Measurements from ENCODE around the gene GPR107. TPM values are rescaled to one million over a fixed set of nuclear protein-coding genes. Genes with fewer than 3 reads are reported as not detected.
"Not testable (repeated sequence)": the region's sequence is repeated elsewhere in the genome, so short reads cannot be mapped to it uniquely, and the experiment has no call there.

Gene GPR107
- total RNA-seq, 6 donors from 2014 or later, result 26.5 to 44.4 (median 35.3) TPM

DNA sequence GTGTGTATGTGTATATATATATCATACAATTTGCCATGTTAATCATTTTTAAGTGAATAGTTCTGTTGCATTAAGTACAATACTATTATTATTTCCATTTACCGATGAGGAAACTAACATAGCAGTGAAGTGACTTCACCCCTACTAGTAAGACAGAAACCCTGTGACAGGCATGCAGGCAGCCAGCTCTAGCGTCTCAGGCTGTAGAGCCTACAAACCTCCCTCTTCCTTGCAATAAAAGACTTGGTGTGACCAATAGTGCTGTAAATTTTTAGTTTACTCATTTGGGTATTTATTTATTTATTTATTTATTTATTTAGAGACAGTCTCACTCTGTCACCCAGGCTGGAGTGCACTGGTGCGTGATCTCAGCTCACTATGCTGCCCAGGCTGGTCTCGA is 35.4 kb upstream of the GPR107 start:
- Histone ChIP-seq H3K4me1 (peaks cover under 1 to 21% (median 6%) of the 10 kb centered on the region in 4 donors), H3K9me3 (no peaks in the 10 kb centered on the region), H3K36me3 (no peaks in the 10 kb centered on the region), H3K27ac (no peak overlapping the region), H3K4me3 (no peak overlapping the region), H3K27me3 (no peaks in the 10 kb centered on the region)
- DNase-seq (no peak), ATAC-seq (ENCODE audit: low FRiP score in 2 of 2) (no peak)
- 86 to 88% methylated on average over 4 of the region's 4 CpGs for WGBS, 2 donors
- no peak for TF ChIP-seq POLR2AphosphoS5 (IDR thresholded peaks at IDR 0.05)
- TF ChIP-seq EP300 (IDR thresholded peaks at IDR 0.05), result no peak
- TF ChIP-seq POLR2A (IDR thresholded peaks at IDR 0.05), result no peak
- TF ChIP-seq, protein P1, sequence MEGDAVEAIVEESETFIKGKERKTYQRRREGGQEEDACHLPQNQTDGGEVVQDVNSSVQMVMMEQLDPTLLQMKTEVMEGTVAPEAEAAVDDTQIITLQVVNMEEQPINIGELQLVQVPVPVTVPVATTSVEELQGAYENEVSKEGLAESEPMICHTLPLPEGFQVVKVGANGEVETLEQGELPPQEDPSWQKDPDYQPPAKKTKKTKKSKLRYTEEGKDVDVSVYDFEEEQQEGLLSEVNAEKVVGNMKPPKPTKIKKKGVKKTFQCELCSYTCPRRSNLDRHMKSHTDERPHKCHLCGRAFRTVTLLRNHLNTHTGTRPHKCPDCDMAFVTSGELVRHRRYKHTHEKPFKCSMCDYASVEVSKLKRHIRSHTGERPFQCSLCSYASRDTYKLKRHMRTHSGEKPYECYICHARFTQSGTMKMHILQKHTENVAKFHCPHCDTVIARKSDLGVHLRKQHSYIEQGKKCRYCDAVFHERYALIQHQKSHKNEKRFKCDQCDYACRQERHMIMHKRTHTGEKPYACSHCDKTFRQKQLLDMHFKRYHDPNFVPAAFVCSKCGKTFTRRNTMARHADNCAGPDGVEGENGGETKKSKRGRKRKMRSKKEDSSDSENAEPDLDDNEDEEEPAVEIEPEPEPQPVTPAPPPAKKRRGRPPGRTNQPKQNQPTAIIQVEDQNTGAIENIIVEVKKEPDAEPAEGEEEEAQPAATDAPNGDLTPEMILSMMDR (IDR thresholded peaks at IDR 0.05), result no peak

DNA sequence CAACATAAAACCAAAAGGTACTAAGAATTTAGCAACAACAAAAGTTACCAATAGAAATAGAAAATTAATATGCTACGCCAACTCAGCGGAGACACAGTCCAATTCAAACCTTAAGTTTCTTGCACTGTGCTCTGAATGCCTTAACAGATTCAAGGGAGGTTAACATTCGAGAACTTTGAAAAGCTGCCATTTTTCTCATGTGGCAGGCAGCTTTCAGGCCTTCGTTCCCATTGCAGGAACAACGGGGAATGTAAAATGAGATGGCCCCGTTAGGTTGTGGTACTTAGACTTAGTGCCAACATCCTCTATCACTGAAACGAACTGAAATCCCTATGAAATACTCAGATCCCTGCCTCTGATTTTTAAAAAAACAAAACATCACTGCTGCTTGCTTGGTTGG is 33.1 kb upstream of the GPR107 start:
- DNase-seq (no peak), ATAC-seq (ENCODE audit: low FRiP score in 2 of 2) (no peak)
- TF ChIP-seq, protein P1 (IDR thresholded peaks at IDR 0.05), result no peak
- no peak for TF ChIP-seq EP300 (IDR thresholded peaks at IDR 0.05)
- no peak for TF ChIP-seq POLR2A (IDR thresholded peaks at IDR 0.05)
- TF ChIP-seq POLR2AphosphoS5 (IDR thresholded peaks at IDR 0.05), result no peak
- Histone ChIP-seq H3K27me3 (no peaks in the 10 kb centered on the region), H3K36me3 (no peaks in the 10 kb centered on the region), H3K4me3 (no peak overlapping the region), H3K9me3 (no peaks in the 10 kb centered on the region), H3K4me1 (peaks cover 5 to 32% (median 18%) of the 10 kb centered on the region in 4 donors), H3K27ac (no peak overlapping the region)
- 62 to 66% methylated on average over 7 of the region's 7 CpGs for WGBS, 2 donors

DNA sequence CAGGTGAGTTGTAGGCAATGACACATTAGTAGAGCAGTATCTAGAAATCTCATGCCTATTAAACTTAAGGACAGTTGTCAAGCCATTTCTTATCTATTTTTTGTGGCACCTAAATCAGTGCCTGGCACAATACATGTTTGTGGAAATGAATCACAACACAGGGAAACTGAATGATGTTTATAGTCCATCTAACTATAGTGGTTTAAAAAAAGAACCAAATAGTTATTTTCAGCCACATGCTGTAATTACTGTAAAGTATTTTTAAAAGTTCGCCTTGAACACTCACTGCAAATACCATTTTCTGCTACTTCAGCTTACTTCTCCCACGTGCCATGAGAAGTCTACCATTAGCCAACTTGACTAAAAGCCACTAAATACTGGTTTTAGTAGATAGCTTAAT is 32.6 kb upstream of the GPR107 start:
- peaks cover 5 to 32% (median 19%) of the 10 kb centered on the region in 4 donors for H3K4me1 ChIP-seq
- H3K27ac ChIP-seq, result no peak overlapping the region
- 58 to 67% methylated on average over 2 of the region's 2 CpGs for WGBS, 2 donors
- no peak for ATAC-seq (ENCODE audit: low FRiP score in 2 of 2)
- no peak overlapping the region for H3K4me3 ChIP-seq
- no peaks in the 10 kb centered on the region for H3K36me3 ChIP-seq
- no peaks in the 10 kb centered on the region for H3K27me3 ChIP-seq
- H3K9me3 ChIP-seq, result no peaks in the 10 kb centered on the region
- TF ChIP-seq, protein P1 (IDR thresholded peaks at IDR 0.05), result no peak
- TF ChIP-seq EP300 (IDR thresholded peaks at IDR 0.05), result no peak
- no peak for TF ChIP-seq POLR2AphosphoS5 (IDR thresholded peaks at IDR 0.05)
- no peak for TF ChIP-seq POLR2A (IDR thresholded peaks at IDR 0.05)
- no peak for DNase-seq

DNA sequence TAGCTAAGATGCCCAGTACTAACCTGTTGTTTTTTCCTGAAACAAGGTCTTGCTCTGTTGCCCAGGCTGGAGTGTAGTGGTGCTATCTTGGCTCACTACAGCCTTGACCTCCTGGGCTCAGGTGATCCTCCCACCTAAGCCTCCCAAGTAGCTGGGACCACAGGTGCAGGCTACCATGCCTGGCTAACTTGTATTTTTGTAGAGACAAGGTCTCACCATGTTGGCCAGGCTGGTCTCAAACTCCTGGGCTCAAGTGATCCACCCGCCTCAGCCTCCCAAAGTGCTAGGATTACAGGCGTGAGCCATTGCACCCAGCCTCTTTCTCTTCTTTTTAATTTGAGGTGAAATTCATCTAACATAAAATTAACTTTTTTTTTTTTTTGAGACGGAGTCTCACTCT is 31.9 kb upstream of the GPR107 start:
- not testable (repeated sequence) for DNase-seq; H3K27me3 ChIP-seq; H3K4me3 ChIP-seq; ATAC-seq (ENCODE audit: low FRiP score in 2 of 2); H3K9me3 ChIP-seq; H3K36me3 ChIP-seq; H3K27ac ChIP-seq
- 95 to 97% methylated on average over 3 of the region's 3 CpGs for WGBS, 2 donors
- H3K4me1 ChIP-seq, result peaks cover 5 to 32% (median 23%) of the 10 kb centered on the region in 4 donors

DNA sequence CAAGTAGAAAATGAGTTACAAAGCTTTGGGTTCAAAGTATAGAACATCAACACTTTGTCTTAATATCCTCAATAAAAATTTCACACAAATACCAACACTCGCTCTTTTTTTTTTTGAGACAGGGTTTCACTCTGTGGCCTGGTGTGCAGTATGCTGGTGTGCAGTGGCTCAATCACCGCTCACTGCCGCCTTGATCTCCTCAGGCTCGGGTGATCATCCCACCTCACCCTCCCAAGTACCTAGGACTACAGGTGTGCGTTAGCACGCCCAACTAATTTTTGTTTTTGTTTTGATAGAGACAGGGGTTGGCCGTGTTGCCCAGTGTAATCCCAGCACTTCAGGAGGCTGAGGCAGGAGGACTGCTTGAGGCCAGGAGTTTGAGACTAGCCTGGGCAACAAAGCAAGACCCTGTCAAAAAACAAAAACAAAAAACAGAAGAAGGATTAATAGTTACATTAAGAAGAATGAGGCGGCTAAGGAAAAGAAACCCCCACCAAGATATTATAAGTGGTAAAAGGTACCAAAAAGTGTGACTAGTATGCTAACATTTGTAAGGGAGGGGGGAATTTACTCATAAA is 31.1 kb upstream of the GPR107 start:
- no peak overlapping the region for H3K4me3 ChIP-seq
- H3K4me1 ChIP-seq, result peaks cover 5 to 32% (median 23%) of the 10 kb centered on the region in 4 donors
- no peaks in the 10 kb centered on the region for H3K9me3 ChIP-seq
- 79 to 84% methylated on average over 8 of the region's 8 CpGs for WGBS, 2 donors
- DNase-seq (no peak), ATAC-seq (ENCODE audit: low FRiP score in 2 of 2) (peak in 1 of 2 donors; percentile 51)
- TF ChIP-seq, protein P1 (IDR thresholded peaks at IDR 0.05), result no peak
- TF ChIP-seq POLR2A (IDR thresholded peaks at IDR 0.05), result no peak
- TF ChIP-seq POLR2AphosphoS5 (IDR thresholded peaks at IDR 0.05), result no peak
- H3K27me3 ChIP-seq, result no peaks in the 10 kb centered on the region
- H3K27ac ChIP-seq, result no peak overlapping the region
- no peaks in the 10 kb centered on the region for H3K36me3 ChIP-seq
